HuH-7.5 (cell line): ENCODE data around the gene COPB2.
"Not testable (repeated sequence)": the region's sequence is repeated elsewhere in the genome, so short reads cannot be mapped to it uniquely, and the experiment has no call there.

Source experiments
- DNase-seq: peaks from one replicate; pipeline ENCODE4 v3.0.0; 2011; ENCODE audit warnings: low spot score

Gene COPB2

GRCh38 chr3:139389552-139390368 is at the start of gene COPB2:
Gene COPB2 (minus strand): TSS chr3:139389647. CDS start chr3:139389550, 97 bp downstream.
- peak; percentile 63 for DNase-seq

- DNase-seq: no peak
These were observed 45.4 kb upstream of the COPB2 start for GRCh38 chr3:139434764-139435307.

- DNase-seq: no peak
These were observed 44.8 kb upstream of the COPB2 start for GRCh38 chr3:139434228-139434627.

- no peak for DNase-seq
These were observed 43.6 kb upstream of the COPB2 start for GRCh38 chr3:139433089-139433488.

GRCh38 chr3:139430493-139430892 is 41.0 kb upstream of the COPB2 start:
- DNase-seq: no peak

GRCh38 chr3:139427283-139428060 is 38.0 kb upstream of the COPB2 start:
- peak; percentile 49 for DNase-seq

GRCh38 chr3:139425745-139426400 is 36.4 kb upstream of the COPB2 start:
- DNase-seq: no peak

GRCh38 chr3:139423232-139423631 is 33.8 kb upstream of the COPB2 start:
- DNase-seq: no peak

GRCh38 chr3:139421460-139421859 is 32.0 kb upstream of the COPB2 start:
- DNase-seq: no peak

- no peak for DNase-seq
These were observed 31.6 kb upstream of the COPB2 start for GRCh38 chr3:139421040-139421439.

- DNase-seq: no peak
These were observed 28.7 kb upstream of the COPB2 start for GRCh38 chr3:139418144-139418543.

GRCh38 chr3:139416275-139416674 is 26.8 kb upstream of the COPB2 start:
- no peak for DNase-seq

GRCh38 chr3:139414608-139415224 is 25.3 kb upstream of the COPB2 start:
- DNase-seq: no peak

GRCh38 chr3:139412891-139413290 is 23.4 kb upstream of the COPB2 start:
- not testable (repeated sequence) for DNase-seq

GRCh38 chr3:139401155-139401554 is 11.7 kb upstream of the COPB2 start:
- not testable (repeated sequence) for DNase-seq

GRCh38 chr3:139396707-139397106 is 7.3 kb upstream of the COPB2 start:
- no peak for DNase-seq

GRCh38 chr3:139394116-139394515 is 4.7 kb upstream of the COPB2 start:
- DNase-seq: no peak

GRCh38 chr3:139388821-139389551 is 461 bp downstream of the COPB2 start:
- DNase-seq: peak; percentile 3

- DNase-seq: no peak
These were observed 1.4 kb downstream of the COPB2 start for GRCh38 chr3:139388077-139388476.

- not testable (repeated sequence) for DNase-seq
These were observed 7.2 kb downstream of the COPB2 start for GRCh38 chr3:139382291-139382690.

GRCh38 chr3:139380575-139380974 is 8.9 kb downstream of the COPB2 start:
- no peak for DNase-seq
